Cardiac muscle cell (in vitro differentiated cells and primary cell): ENCODE data around the gene GABRG3. TPM values are rescaled to one million over a fixed set of nuclear protein-coding genes. Genes with fewer than 3 reads are reported as not detected.

Experiments used
- DNase-seq, 2 donors: peaks; one replicate each; pipeline versions ENCODE4 v3.0.0 to v3.0.0-alpha.2; 2010 to 2017; ENCODE audit warnings: low read depth in 1 of 2, low spot score in 1 of 2
- H3K27ac ChIP-seq: fragments of 200-600 bp; sonication (generic); 2 replicates; pipeline ENCODE4 v1.5.1; 2016
- H3K27me3 ChIP-seq: fragments of 200-600 bp; sonication (generic); 2 replicates; pipeline ENCODE4 v1.6.0; 2016; ENCODE audit warnings: control low read depth
- H3K36me3 ChIP-seq: fragments of 200-600 bp; sonication (generic); 2 replicates; pipeline ENCODE4 v1.5.1; 2016; ENCODE audit warnings: control low read depth
- H3K4me1 ChIP-seq: fragments of 200-600 bp; sonication (generic); 2 replicates; pipeline ENCODE4 v1.8.1; 2017; ENCODE audit warnings: low read depth, mild to moderate bottlenecking, mixed run types
- H3K4me3 ChIP-seq: fragments of 200-600 bp; sonication (generic); 2 replicates; pipeline ENCODE4 v1.5.1; 2016; ENCODE audit warnings: mild to moderate bottlenecking
- H3K9me3 ChIP-seq: fragments of 200-600 bp; sonication (generic); 2 replicates; pipeline ENCODE4 v1.5.1; 2017; ENCODE audit warnings: low read depth, mild to moderate bottlenecking, control low read depth
- CTCF ChIP-seq: IDR thresholded peaks from 2 replicates; pipeline ENCODE4 v1.5.1; 2012; ENCODE audit warnings: low read depth, mild to moderate bottlenecking, low read length
- polyA plus RNA-seq: library from polyadenylated mRNA; unstranded; fragments of >200 nt; fragmentation: Nextera tagmentation; extraction: Ambion mirVana; gene quantifications from 2 replicates; pipeline ENCODE4 v1.2.1, GENCODE V29; 2016
- total RNA-seq: library from RNA; depleted of rRNA; stranded (reverse); fragments of >200 nt; gene quantifications from 2 replicates; pipeline ENCODE4 v1.2.3, GENCODE V29; 2016

GABRG3 gene
- total and polyA plus RNA-seq, 2 experiments from 2014 or later = not detected

DNA sequence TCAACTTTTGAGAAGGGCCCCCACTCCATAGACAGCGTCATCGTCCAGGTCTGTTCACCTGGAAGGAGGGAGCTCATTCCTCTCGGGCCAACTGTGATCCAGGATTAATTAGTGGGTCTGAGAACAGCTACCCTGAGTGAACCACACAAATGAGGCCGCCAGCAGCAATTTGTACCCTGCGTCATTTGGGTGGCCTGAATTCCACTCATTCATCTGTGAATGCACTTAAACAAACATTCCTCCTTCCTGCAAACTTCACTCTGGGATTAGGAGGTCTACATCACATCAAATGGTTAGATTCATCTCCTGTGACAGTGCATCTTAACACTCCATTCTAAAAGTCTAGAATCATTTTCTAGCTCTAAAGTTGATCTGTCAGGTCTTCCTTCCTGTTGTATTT is 201.8 kb downstream of the GABRG3 start:
- TF ChIP-seq CTCF = no peak
- no peak for DNase-seq

DNA sequence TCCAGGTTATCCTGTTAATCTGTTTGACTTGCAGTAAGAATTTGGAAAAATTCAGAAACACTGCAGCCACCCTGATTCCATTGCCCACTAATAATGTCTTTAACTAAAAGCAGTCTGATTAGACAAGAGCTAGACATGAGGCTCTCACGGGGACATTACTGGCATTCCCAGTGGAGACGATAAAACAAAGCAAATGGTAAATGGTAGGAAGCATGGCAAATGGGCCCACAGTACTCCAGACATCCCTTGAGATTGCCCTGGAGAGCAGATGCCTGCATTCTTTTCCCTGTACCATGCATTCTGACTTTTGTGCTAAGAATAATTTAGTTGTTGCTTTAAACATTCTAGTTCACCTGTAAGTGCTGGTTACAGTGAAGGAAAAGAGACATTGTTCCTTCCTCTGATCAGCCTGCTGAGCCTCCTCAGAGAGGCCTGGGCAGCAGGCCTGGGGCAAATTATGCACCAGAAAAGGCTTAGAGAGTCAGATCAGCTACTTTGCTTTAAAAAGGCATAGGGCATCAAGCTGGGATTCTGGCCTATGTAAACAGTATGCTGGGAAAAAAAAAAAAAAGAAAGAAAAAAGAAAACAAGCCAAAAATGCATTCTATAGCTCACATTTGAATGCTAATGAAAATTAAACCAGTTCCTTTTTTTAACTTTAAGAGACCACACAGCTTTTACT is 204.6 kb downstream of the GABRG3 start:
- Histone ChIP-seq H3K27me3 (no peaks in the 10 kb centered on the region), H3K4me3 (no peak overlapping the region), H3K9me3 (no peaks in the 10 kb centered on the region), H3K4me1 (no peaks in the 10 kb centered on the region), H3K36me3 (no peaks in the 10 kb centered on the region), H3K27ac (no peak overlapping the region)
- no peak for DNase-seq
- TF ChIP-seq CTCF = no peak

More for the DNA sequence above, 201.8 kb downstream of the GABRG3 start:
- no peaks in the 10 kb centered on the region for H3K36me3 ChIP-seq
- no peaks in the 10 kb centered on the region for H3K4me1 ChIP-seq
- H3K4me3 ChIP-seq = no peak overlapping the region
- H3K9me3 ChIP-seq = no peaks in the 10 kb centered on the region
- H3K27ac ChIP-seq = no peak overlapping the region
- H3K27me3 ChIP-seq = no peaks in the 10 kb centered on the region

- Histone ChIP-seq H3K27me3 (no peaks in the 10 kb centered on the region), H3K9me3 (no peaks in the 10 kb centered on the region), H3K27ac (no peak overlapping the region), H3K4me3 (no peak overlapping the region), H3K4me1 (no peaks in the 10 kb centered on the region), H3K36me3 (no peaks in the 10 kb centered on the region)
- no peak for TF ChIP-seq CTCF
- DNase-seq = no peak
Observed at GRCh38 chr15:27176785-27177406, 205.9 kb downstream of the GABRG3 start.

GRCh38 chr15:27179789-27180188 is 208.8 kb downstream of the GABRG3 start:
- no peak for DNase-seq
- H3K4me3 ChIP-seq = no peak overlapping the region
- H3K4me1 ChIP-seq = no peaks in the 10 kb centered on the region
- H3K9me3 ChIP-seq = no peaks in the 10 kb centered on the region
- no peaks in the 10 kb centered on the region for H3K36me3 ChIP-seq
- no peaks in the 10 kb centered on the region for H3K27me3 ChIP-seq
- TF ChIP-seq CTCF = no peak
- H3K27ac ChIP-seq = no peak overlapping the region

DNA sequence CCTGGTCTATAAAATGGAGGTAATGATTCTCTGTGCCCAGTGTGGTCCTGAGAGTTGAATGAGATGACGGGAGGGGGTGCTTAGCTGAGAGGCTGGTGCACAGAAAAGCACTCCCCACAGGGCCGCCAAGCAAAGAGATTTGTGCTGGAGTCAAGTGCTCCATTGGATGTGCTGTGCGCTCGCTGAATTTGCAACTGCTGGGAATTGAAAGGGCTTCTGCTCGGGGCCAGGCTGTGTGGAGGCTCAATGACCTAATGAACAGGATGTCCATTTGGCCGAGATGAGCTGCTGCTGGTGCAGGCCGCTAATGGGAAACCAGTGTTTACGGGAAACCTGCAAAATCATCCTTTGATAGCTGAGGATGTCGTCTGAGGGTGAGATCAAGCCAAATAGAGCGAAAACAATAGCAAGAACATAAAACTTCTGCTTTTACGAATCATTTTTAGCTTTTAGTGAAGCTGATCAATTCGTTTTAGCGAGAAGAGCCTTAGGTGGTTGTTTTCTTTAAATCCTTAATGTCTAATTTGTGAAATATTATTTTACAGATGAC is 211.7 kb downstream of the GABRG3 start:
- no peaks in the 10 kb centered on the region for H3K36me3 ChIP-seq
- no peaks in the 10 kb centered on the region for H3K27me3 ChIP-seq
- no peak overlapping the region for H3K4me3 ChIP-seq
- TF ChIP-seq CTCF = no peak
- H3K27ac ChIP-seq = no peak overlapping the region
- no peak for DNase-seq
- no peaks in the 10 kb centered on the region for H3K4me1 ChIP-seq
- H3K9me3 ChIP-seq = no peaks in the 10 kb centered on the region
